Stimulated activated CD4-positive, alpha-beta T cell treated with anti-CD3 and anti-CD28 coated beads, Interleukin-12 subunit alpha, Interleukin-12 subunit beta, amount 100 ng/mL, for 48 hours (primary cell): ENCODE measurements around the gene PACS1.
"Not testable (repeated sequence)": the region's sequence is repeated elsewhere in the genome, so short reads cannot be mapped to it uniquely, and the experiment has no call there.

Source experiments
- DNase-seq, 3 donors: peaks; one replicate each; pipeline ENCODE4 v3.0.0-alpha.2; 2020; ENCODE audit warnings: low read depth in 2 of 3, low spot score in 1 of 3

The PACS1 gene

GRCh38 chr11:66069715-66070603, at the start of gene PACS1:
PACS1 (plus strand) TSS chr11:66070272; CDS start chr11:66070487, 215 bp downstream.
- peak in 1 of 3 donors; percentile 69 for DNase-seq

GRCh38 chr11:66020618-66021357, 49.3 kb upstream of the PACS1 start:
- DNase-seq: no peak

- peak; percentile 61 to 85 (median 72) for DNase-seq
These were observed 47.5 kb upstream of the PACS1 start for GRCh38 chr11:66022401-66023185.

DNA sequence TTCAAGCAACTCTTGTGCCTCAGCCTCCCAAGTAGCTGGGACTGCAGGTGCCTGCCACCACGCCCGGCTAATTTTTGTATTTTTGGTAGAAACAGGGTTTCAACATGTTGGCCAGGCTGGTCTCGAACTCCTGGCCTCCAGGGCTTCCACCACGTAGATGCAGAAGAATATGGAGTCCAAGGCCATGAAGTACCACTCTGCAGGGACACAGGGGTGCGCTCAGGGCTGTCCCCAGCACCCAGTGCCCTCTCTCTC, 47.0 kb upstream of the PACS1 start:
- not testable (repeated sequence) for DNase-seq

DNA sequence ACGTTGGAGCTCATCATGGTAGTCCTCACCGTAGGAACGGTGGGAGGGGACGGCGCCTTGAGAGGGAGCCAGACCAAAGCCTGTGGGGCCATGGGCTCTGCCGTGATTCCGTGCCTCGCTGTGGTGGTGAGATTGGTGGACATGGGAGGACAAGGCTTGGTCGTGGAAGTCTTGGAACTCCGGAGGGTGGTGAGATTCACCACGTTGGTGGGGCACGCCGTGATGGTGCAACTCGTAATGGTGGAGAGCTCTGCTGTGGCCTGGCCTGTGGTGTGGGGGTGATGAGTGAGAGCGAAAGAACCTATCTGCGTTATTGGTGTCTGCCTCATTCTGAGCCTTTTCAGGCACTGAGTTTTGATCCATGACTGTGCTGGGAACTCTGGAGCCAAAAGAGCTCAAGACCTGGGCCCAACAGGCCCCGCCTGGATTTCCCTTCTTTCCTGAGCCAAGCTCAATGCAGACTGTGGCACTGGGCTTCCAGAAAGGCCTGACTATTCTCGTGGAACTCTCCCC, 44.0 kb upstream of the PACS1 start, which contains the start of gene CATSPER1:
TSS of gene CATSPER1 (minus strand) at position 463 of the 513 bp plus-strand sequence. CDS start at position 363, 100 bp downstream.
- DNase-seq: no peak

- DNase-seq: no peak
These were observed 36.9 kb upstream of the PACS1 start for GRCh38 chr11:66032957-66033735.

- no peak for DNase-seq
These were observed 34.3 kb upstream of the PACS1 start for GRCh38 chr11:66035653-66036333.

- DNase-seq: no peak
These were observed 33.8 kb upstream of the PACS1 start for GRCh38 chr11:66036334-66036710.

- DNase-seq: no peak
These were observed 32.7 kb upstream of the PACS1 start for GRCh38 chr11:66037327-66037726.

DNA sequence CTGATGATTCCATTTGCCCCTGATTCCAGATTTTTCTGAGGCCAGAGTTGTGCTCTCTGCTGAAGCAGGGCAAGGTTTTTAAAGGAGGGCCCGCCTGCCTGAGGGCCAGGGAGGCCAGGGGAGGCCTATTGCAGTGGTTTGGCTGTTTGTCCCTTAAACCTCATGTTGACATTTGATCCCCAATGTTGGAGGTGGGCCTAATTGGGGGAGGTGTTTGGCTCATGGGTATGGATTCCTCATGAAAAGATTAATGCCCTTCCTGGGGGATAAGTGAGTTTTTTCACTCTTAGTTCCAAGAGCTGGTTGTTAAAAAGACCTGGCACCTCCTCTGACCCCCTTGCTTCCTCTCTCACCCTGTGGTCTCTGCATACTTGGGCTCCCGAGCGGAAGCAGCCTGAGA, 30.3 kb upstream of the PACS1 start:
- DNase-seq: no peak

GRCh38 chr11:66042227-66042995, 27.7 kb upstream of the PACS1 start:
- no peak for DNase-seq

DNA sequence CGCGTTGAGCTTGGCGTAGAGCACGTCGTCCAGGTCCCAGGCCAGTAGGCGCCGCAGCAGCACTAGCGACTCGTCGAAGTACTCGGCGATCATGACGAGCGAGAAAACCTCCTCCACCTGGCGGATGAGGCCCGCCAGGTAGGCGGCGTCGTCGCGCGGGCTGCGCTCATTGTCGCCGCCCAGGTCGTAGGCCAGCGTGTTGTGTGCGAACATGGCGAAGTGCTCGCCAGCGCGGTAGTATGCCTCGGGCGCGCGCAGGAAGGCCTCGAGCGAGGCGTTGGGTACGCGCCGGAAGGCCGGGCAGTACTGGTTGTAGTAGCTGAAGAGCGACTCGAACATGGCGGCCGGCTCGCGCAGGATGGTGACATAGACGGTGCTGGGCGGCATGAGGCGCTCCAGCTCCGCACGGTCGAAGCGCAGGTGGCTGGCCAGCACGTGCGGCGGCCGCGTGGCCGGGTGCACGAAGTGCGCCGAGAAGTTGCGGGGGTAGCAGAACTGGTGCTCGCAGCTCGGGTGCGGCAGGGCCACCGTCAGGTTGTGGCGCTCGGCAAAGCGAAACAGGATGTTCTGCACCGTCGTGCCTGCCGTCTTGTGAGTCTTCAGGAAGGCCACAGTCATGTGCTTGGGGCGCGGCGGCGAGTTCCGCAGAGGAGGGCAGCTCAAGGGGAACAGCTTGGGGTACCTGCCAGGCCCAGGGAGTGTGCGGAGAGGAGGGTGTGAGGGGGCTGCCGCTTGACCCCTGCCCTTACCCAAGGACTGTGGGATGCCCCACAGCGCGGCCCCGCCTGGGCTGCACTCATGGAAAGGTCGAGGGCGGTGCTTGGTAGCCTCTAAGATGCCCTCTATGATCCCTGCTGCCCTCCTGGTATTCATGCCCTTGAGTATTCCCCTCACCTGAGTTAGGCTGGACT, 26.8 kb upstream of the PACS1 start:
- DNase-seq: no peak

DNA sequence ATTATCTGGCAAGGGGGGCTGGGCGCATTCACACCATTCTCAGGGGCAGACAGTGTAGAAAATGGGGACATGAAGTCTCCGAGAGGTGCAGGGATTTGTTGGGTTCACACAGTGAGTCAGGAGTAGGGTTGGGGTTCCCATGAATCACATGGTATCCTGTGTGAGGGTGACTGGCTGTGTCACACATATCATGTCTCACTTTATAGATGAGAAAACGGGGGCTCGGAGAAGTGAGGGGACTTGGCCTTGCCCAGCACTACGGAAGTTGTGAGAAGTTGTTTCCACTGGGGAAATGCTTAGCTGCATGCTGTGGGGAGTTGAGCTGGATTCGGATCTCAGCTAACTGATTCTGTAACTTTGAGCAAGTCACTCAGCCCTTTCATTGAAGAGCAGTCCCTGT, 25.3 kb upstream of the PACS1 start:
- DNase-seq: no peak

DNA sequence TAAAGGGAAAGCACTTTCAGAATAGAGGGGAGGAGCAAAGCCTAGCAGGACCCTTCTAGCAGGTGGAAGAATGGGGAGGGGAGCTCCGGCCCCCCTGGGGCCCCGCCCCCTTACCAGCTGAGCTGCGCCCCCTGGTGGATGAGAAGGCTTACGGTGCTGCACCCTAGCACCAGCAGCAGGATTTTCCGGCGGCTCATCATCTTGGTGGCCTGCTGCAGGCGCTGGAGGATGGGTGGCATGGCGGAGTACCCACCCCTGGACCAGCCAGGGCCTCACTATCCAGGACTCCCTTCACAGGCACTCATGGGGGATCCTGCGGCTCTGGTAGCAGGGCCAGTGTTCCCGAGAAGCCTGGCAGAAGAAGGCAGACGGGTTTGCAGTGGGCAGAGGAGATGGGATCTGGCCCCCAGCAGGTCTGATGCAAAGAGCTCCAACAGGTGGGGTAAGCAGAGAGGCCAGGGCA, 24.9 kb upstream of the PACS1 start:
- DNase-seq: peak; percentile 67 to 87 (median 77)

DNA sequence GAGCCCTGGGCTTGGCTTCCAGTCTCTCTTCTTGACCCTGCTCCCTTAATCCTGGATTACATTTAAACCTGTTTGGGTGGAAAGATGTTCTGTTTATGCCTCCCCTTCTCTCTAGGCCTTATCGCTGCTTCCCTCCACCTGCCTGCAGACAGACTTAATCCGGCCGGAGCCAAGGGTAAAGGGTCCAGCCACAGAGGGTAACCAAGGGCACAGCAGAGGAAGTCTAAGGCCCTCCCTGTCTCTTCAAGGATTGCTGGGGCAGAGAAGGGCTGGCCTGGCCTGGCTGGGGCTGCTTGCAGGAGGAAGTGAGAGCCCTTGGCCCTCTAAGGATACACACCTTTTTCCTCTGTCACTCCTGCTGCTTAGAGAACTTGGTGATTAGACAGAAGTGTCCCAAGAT, 23.2 kb upstream of the PACS1 start:
- DNase-seq: no peak

GRCh38 chr11:66047541-66048365, 22.3 kb upstream of the PACS1 start:
- no peak for DNase-seq
